Stimulated activated CD8-positive, alpha-beta memory T cell treated with anti-CD3 and anti-CD28 coated beads, Interleukin-12 subunit alpha, Interleukin-12 subunit beta, amount 100 ng/mL, for 4 hours (primary cell): ENCODE data around the gene ZDHHC12.

ENCODE experiments used
- DNase-seq: peaks from one replicate; pipeline ENCODE4 v3.0.0-alpha.2; 2020; ENCODE audit warnings: low read depth

The ZDHHC12 gene

GRCh38 chr9:128723866-128724743 is at the start of gene ZDHHC12:
Gene ZDHHC12 (minus strand): TSS chr9:128724127. CDS start chr9:128724093, 34 bp downstream.
- DNase-seq: peak; percentile 98

GRCh38 chr9:128773049-128773448 is 49.1 kb upstream of the ZDHHC12 start:
- DNase-seq: no peak

GRCh38 chr9:128771745-128772519 is 48.0 kb upstream of the ZDHHC12 start, which contains the start of gene ZER1:
Gene ZER1 (minus strand): TSS chr9:128771927. CDS start chr9:128755565, 16,362 bp downstream.
- peak; percentile 91 for DNase-seq

GRCh38 chr9:128771094-128771721 is 47.3 kb upstream of the ZDHHC12 start:
- DNase-seq: no peak

GRCh38 chr9:128770286-128771030 is 46.5 kb upstream of the ZDHHC12 start:
- no peak for DNase-seq

GRCh38 chr9:128768606-128769005 is 44.7 kb upstream of the ZDHHC12 start:
- no peak for DNase-seq

GRCh38 chr9:128765499-128765898 is 41.6 kb upstream of the ZDHHC12 start:
- no peak for DNase-seq

- DNase-seq: no peak
Measured at GRCh38 chr9:128764361-128764760, 40.4 kb upstream of the ZDHHC12 start.

GRCh38 chr9:128762671-128763449 is 38.9 kb upstream of the ZDHHC12 start:
- DNase-seq: no peak

GRCh38 chr9:128757602-128758001 is 33.7 kb upstream of the ZDHHC12 start:
- no peak for DNase-seq

GRCh38 chr9:128753627-128754026 is 29.7 kb upstream of the ZDHHC12 start:
- DNase-seq: no peak

- DNase-seq: no peak
Measured at GRCh38 chr9:128750926-128751595, 27.1 kb upstream of the ZDHHC12 start.

GRCh38 chr9:128747241-128747640 is 23.3 kb upstream of the ZDHHC12 start:
- no peak for DNase-seq

GRCh38 chr9:128743421-128743820 is 19.5 kb upstream of the ZDHHC12 start:
- DNase-seq: no peak

GRCh38 chr9:128742401-128742800 is 18.5 kb upstream of the ZDHHC12 start:
- no peak for DNase-seq

GRCh38 chr9:128735373-128735772 is 11.4 kb upstream of the ZDHHC12 start:
- DNase-seq: no peak

GRCh38 chr9:128733256-128733655 is 9.3 kb upstream of the ZDHHC12 start:
- DNase-seq: no peak

GRCh38 chr9:128732576-128732975 is 8.6 kb upstream of the ZDHHC12 start:
- no peak for DNase-seq

- no peak for DNase-seq
Measured at GRCh38 chr9:128731691-128732090, 7.8 kb upstream of the ZDHHC12 start.

GRCh38 chr9:128731093-128731492 is 7.2 kb upstream of the ZDHHC12 start:
- DNase-seq: no peak
